ENCODE results near the gene MAPK14.

Gene MAPK14

DNA sequence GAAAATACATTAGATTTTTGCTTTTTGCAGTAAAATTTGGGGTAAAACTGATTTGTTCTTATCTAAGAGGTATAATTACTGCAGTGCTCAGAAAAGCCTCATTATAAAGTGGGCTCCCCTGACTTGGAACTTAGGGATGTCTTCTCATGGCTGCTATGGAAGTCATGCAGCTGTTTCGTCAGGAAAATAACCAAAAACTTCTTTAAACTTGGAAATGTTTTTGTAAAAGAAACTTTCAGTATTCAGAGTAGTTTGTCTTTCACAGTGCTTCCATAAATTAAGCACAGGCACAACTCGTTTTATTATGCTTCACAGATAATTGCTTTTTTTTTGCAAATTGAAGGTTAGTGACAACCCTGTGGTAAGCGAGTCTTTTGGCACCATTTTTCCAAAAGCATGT, 6.8 kb downstream of the MAPK14 start:
- no peak for DNase-seq (ENCODE audit: low read depth)
- no peak overlapping the region for H3K4me3 ChIP-seq (replicated peaks; ENCODE audit: low read depth, low read length)
- TF ChIP-seq, protein P1, sequence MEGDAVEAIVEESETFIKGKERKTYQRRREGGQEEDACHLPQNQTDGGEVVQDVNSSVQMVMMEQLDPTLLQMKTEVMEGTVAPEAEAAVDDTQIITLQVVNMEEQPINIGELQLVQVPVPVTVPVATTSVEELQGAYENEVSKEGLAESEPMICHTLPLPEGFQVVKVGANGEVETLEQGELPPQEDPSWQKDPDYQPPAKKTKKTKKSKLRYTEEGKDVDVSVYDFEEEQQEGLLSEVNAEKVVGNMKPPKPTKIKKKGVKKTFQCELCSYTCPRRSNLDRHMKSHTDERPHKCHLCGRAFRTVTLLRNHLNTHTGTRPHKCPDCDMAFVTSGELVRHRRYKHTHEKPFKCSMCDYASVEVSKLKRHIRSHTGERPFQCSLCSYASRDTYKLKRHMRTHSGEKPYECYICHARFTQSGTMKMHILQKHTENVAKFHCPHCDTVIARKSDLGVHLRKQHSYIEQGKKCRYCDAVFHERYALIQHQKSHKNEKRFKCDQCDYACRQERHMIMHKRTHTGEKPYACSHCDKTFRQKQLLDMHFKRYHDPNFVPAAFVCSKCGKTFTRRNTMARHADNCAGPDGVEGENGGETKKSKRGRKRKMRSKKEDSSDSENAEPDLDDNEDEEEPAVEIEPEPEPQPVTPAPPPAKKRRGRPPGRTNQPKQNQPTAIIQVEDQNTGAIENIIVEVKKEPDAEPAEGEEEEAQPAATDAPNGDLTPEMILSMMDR (IDR thresholded peaks at IDR 0.05; ENCODE audit: low read length, missing control alignments), result no peak

GRCh38 chr6:36035225-36035624, 7.6 kb downstream of the MAPK14 start:
- DNase-seq (ENCODE audit: low read depth), result no peak
- TF ChIP-seq, protein P1 (IDR thresholded peaks at IDR 0.05; ENCODE audit: low read length, missing control alignments), result no peak
- H3K4me3 ChIP-seq (replicated peaks; ENCODE audit: low read depth, low read length), result no peak overlapping the region

DNA sequence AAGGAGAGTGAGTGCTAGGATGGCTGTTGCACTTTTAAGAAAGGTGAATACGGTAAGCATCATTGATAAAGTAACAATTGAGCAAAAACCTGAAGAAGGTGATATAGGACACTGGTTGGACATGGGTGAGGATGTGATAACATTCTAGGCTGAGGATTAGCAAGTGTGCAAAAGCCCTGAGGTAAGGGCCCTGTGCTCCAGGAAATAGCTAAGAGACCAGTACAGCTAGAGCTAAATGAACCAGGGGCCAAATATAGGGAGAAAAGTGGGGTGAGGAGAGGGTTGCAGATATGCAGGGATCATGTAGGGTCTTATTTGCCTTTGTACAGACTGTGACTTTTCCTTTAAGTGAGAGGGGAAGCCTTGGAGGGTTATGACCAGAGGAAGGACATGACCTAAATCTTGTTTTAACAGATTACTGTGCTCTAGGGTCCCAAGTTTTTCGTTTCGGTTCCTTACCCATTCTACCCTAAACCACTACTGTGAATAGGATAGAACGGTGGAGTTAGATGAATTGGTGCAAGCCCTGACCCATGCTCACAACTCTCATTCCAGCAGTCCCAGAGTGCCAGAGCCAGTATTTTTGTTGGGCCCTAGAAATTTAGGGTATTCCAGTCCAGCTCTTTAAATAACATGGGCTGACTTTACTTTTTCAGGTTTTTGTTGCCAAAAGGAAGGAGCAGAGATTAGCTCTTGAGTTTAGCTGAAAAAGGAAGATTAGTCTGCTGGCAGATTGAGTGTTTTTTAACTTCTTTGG, 10.7 kb downstream of the MAPK14 start:
- DNase-seq (ENCODE audit: low read depth), result no peak
- H3K4me3 ChIP-seq (replicated peaks; ENCODE audit: low read depth, low read length), result no peak overlapping the region
- TF ChIP-seq, protein P1 (IDR thresholded peaks at IDR 0.05; ENCODE audit: low read length, missing control alignments), result no peak

- no peak overlapping the region for H3K4me3 ChIP-seq (replicated peaks; ENCODE audit: low read depth, low read length)
- DNase-seq (ENCODE audit: low read depth), result no peak
These were observed 11.5 kb downstream of the MAPK14 start for GRCh38 chr6:36039112-36039511.

DNA sequence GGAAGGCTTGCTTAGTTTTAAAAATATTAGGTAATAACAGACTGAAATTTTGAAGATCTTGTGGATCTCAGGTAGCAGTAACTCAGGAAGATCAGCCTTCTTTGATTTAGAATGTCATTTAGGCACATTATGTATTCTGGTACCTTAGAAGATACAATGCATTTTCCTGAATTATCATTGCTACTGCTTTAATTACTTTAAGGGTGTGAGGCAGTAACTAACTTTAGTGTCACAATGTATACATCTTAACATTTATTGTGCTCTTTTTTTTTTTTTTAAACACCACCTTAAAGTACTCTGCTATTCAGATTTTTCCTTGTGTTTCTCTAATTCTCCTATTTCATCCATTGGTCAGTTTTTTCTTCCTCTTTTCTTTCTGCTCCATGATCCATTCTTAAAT, 13.3 kb downstream of the MAPK14 start:
- DNase-seq (ENCODE audit: low read depth), result no peak
- TF ChIP-seq, protein P1 (IDR thresholded peaks at IDR 0.05; ENCODE audit: low read length, missing control alignments), result no peak
- H3K4me3 ChIP-seq (replicated peaks; ENCODE audit: low read depth, low read length), result no peak overlapping the region

More at GRCh38 chr6:36039112-36039511, 11.5 kb downstream of the MAPK14 start:
- TF ChIP-seq, protein P1 (IDR thresholded peaks at IDR 0.05; ENCODE audit: low read length, missing control alignments), result no peak

DNA sequence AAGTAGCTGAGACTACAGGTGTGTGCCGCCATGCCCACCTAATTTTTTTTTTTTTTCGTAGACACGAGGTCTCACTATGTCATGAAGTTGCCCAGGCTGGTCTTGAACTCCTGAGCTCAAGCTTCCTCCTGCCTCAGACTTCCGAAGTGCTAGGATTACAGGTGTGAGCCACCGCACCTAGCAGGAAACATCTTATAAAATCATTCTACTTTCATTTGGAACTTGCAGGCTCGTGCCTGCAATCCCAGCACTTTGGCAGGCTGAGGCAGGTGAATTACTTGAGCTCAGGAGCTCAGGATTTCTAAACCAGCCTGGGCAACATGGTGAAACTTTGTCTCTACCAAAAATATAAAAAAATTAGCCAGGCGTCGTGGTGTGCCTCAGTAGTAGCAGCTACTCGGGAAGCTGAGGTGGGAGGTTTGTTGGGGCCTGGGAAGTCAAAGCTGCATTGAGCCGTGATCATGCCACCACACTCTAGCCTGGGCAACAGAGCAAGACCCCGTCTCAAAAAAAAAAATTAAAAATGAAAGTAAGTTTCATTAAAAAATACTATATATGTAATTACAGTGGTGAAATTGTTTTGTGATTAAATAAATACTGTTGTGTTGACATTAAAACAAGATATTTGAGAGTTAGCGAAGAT, 15.1 kb downstream of the MAPK14 start:
- DNase-seq (ENCODE audit: low read depth), result no peak
- TF ChIP-seq, protein P1 (IDR thresholded peaks at IDR 0.05; ENCODE audit: low read length, missing control alignments), result no peak
- H3K4me3 ChIP-seq (replicated peaks; ENCODE audit: low read depth, low read length), result no peak overlapping the region

Data from fibroblast of pulmonary artery (primary cell).